Frontal cortex (tissue), 4 donors: Measurements from ENCODE around the gene CAB39. TPM values are rescaled to one million over a fixed set of nuclear protein-coding genes. Genes with fewer than 3 reads are reported as not detected.
A peak's percentile ranks its signal among the peaks of the same experiment; 100 is the strongest.
"Not testable (repeated sequence)": the region's sequence is repeated elsewhere in the genome, so short reads cannot be mapped to it uniquely, and the experiment has no call there.

Source experiments
- DNase-seq, 2 donors: peaks; one replicate each; pipeline ENCODE4 v3.0.0; 2012; ENCODE audit warnings: low spot score in 2 of 2
- FAIRE-seq: peaks from 2 replicates; lab custom pipeline; 2012; peaks lifted over from hg19 to GRCh38; lab: Jason Lieb, UNC
- total RNA-seq: library from RNA; depleted of rRNA; stranded (reverse); fragments of >200 nt; gene quantifications from one replicate; pipeline ENCODE4 v1.2.3, GENCODE V29; 2014
- donor health status: control.
- donor health status: control.
- donor health status: control.

The CAB39 gene
- total RNA-seq, 1 donor from 2014 or later: 165 TPM

DNA sequence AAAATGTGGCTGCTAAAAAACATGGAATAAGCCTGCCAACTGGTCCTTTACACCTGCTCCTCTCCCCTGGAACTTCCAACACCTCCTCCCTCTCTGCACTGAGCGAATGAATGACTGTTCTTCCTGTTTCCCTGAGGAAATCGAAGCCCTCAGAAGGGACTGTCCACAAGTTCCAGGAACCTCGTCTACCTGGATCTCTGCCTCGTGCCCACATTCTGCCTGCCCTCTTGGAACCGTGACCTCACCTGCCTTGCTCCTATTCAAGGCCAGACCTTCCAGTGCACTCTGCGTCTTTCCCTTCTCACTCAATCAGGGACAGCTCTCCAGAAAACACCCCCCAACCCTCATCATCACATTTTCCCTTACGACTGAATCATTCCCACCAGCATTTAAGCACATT is 4.4 kb upstream of the CAB39 start:
- no peak for FAIRE-seq
- no peak for DNase-seq

DNA sequence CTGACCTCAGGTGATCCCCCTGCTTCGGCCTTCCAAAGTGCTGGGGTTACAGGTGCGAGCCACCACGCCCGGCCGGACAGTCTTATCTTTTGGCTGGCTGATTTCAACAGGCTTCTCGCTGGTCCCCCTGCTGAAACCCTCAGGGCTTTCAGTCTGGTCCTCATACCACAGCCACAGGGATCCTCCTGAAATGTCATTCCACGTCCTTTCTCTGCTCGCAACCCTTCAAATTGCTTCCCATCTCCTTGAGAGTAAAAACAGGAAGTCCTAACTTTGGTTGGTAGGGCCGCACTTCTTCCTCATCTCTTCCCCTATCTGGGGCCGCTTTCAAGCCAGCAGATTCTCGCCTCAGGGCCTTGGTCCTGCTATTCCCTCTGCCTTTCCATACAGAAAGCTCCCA is 1.4 kb upstream of the CAB39 start:
- FAIRE-seq: no peak
- no peak for DNase-seq

DNA sequence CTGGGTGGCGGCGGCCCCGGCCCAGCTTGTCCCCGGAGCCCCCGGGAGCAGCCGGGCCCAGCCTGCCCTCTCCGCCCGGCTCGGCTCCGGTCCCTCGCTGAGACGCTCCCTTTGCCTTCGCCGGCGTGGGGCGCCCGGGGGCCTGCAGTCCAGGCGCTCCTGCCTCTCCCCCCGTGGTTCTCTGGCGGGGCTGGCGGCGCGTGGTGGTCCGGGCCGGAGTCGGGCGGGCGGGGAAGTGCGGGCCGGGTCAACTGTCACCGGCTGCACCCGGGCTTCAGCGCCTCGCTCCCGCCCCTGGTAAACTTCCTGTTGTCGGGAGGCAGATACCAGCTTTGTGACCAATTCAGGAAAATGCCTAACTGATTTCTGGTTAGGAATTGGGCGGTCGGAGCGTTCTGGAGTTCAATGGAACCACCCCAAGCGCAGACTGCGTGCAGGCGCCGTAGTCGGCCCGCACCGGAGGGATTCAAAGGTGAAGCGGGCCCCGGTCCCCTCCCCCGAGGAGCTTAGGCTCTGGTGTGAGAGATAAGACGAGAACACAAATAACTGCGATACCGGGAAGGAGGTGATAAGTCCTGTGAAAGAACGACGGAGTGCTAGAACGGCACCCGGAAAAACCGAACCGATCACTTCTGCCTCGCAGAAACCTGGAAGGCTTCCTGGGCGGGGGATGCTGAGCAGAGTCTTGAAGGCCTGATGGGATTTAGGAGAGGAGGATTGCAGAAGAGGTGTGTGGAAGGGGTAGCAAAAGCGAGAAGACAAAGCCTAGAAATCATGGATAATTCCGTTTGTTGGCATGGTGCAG is 891 bp downstream of the CAB39 start:
- FAIRE-seq (no peak), DNase-seq (peak; percentile 19 to 35)

DNA sequence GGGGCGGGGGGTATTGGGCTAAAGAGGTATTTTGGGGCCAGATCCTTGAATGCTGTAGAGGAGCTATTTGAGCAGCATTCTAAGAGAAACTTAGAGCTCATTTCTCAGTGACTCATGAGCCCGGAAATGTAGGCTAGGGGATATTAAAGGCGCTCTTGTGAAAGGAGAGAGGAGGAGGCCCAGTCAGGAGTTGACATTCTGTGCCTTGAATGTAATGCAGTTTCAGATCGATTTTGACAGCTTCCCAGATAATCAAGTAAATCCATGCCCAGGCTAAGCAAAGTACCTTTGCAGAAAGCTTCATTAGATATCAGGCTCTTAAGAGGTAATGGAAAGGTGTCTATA is 1.5 kb downstream of the CAB39 start:
- peak; percentile 34 to 57 for DNase-seq
- FAIRE-seq: no peak

DNA sequence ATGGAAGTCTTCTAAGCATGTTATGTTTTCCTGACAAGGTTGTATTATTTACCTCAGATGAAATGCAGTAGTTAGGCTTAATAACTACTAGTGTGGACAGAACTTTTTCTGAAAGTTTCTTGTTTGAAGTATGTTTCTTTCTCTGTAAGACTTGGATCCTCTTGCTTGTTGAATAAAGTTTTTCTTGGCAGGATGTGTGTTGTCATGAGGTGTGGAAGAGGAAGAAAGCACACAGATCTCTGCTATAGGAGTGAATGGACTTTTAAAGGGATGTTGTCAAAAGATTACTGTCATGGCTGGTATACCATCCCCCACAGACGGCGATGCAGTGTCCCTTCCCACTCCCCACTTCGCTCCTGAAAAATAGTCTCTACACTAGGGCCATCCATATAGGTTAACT is 2.6 kb downstream of the CAB39 start:
- FAIRE-seq (no peak), DNase-seq (no peak)

DNA sequence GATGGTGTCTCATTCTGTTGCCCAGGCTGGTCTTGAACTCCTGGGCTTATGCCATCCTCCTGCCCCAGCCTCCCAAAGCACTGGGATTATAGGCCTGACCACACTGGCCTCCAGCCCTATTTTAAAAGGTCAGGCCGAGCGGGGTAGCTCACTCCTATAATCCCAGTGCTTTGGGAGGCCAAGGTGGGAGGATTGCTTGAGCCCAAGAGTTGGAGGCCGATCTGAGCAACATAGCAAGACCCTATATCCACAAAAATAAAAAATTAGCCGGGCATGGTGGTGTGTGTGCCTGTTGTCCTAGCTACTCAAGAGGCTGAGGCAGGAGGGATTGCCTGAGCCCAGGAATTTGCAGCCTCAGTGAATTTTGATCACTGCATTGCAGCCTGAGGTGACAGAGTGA is 3.9 kb downstream of the CAB39 start:
- DNase-seq: no peak
- FAIRE-seq: no peak

DNA sequence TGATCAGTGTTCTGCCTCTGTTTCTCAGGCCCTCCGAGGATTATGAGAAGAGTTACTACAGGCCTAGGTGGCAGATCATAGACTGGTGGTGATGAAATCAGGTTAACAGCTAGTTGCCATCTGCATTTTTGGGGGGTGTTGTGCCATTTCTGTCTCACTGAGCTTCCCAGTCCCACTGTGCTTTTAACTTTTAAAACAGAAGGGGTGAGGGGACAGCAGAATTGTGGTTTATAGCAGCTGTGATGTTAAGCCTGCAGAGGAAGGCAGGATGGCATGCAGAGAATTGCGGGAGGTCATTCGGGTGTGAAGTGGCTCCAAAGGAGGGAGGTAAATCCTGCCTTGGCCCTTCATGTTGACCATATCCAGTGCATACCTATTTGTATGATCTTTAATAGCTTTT is 5.0 kb downstream of the CAB39 start:
- no peak for DNase-seq
- no peak for FAIRE-seq

DNA sequence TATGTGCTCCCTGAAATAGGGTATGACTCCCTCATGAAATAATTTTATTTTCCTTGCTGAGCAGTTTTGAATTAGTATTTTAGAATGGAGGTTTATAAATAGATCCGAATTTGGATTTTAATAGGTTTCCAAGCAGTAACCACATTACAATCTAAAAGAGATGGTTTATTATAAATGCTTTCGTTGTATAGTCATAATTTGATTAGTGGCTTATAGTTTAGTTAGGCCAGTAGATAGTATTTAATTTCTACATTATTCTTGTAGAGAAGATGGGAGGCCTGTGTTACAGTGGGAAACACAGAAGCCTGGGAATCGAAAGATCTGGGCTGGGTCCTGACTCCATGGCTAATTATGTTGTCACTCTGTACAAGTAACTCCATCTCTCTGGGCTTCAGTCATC is 6.7 kb downstream of the CAB39 start:
- FAIRE-seq (no peak), DNase-seq (no peak)

DNA sequence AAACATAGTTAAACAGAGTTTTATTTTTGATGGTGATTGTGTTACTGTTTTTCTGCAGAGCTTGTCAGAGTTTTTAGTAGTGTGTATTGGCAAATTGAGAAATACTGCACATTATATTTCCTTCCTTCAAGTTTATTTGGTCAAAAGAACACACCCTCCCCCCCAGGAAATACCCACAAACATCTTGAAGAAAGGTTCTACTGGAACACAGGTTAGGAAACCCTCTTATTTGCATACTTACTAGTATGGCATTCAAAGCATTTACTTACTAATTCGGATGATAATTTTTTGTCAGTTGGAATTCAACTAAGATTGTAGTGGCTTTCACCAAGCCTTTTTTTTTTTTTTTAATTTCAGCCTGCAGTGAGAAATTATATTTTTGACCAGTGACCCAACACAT is 9.1 kb downstream of the CAB39 start:
- no peak for DNase-seq
- FAIRE-seq: no peak

DNA sequence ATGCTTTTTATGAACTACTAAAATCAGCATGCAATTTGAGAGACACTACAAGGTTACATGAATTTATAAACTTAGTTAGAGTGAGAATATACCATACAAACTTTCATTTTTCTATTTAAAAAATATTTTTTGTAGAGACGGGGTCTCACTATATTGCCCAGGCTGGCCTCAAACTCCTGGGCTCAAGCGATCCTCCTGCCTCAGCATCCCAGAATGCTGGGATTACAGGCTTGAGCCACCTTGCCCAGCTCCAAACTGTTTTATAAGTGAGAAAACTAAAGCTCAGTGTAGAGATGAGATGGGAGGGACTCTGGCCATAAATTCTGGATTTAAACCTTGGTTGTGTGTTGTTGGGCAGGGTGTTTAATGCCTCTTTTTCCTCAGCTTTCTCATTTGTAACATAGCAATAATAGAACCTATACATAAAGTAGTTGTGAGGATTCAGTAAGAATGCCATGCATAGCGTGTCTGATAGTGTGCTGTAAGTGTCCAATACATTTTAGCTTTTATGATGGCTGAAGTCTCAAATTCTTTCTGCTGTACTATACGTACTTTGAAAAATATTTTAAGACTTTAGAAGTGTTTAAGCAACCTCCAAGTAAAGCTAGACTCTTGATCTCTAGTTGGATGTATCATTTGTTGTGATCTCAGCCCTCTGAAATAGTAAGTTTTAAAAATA is 9.7 kb downstream of the CAB39 start:
- no peak for FAIRE-seq
- DNase-seq: no peak

DNA sequence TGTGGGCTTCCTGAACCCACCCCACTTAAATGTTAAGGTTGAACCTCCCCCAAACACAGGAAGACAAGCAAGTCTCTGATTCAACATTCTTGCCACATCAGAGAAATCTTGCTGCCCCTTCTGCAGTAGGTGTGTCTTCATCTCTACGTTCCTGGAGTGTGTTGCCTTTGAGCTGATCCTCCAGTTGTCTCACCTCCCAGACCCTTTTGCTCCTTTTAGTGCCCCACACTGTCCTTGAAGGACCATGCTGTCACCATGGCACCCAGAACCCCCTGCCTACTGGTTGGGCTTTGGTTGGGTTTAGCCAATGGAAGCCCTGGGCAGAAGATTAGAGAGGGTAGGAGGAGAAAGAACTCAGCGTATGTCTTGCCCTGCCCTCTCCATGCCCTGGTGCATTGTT is 10.7 kb downstream of the CAB39 start:
- no peak for FAIRE-seq
- no peak for DNase-seq

DNA sequence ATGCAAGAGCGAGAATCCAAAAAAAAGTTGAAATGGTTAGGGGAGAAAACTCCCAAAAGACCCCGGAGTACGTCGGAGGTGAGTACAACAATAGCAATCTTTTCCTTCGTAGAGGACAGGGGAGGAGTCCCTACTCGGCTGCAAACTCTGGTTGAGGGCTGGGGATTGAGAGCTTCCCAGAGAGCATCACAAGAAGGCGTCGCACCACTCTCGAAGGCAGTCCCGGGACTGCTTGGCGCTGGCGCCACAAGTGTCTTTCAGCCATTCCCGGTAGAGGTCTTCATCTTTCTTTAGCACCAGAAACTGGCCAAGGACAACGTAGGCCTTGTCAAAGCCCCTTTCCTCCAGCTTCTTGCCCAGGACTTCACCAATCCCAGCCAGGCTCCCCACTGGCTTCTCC is 12.3 kb downstream of the CAB39 start:
- not testable (repeated sequence) for FAIRE-seq, DNase-seq

DNA sequence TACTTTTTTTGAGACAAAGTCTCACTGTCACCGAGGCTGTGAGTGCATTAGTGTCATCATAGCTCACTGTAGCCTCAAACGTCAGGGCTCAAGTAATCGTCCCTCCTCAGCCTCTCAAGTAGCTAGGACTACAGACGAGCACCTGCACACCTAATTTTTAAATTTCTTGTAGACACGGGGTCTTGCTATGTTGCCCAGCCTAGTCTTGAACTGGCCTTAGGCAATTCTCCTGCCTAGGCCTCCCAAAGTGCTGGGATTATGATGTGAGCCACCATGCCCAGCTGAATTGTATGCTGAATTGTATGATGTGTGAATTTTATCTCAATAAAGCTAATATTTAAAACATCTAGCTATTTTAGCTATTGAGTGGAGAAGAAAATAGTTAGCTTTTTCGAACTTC is 18.9 kb downstream of the CAB39 start:
- FAIRE-seq: no peak
- DNase-seq: no peak

DNA sequence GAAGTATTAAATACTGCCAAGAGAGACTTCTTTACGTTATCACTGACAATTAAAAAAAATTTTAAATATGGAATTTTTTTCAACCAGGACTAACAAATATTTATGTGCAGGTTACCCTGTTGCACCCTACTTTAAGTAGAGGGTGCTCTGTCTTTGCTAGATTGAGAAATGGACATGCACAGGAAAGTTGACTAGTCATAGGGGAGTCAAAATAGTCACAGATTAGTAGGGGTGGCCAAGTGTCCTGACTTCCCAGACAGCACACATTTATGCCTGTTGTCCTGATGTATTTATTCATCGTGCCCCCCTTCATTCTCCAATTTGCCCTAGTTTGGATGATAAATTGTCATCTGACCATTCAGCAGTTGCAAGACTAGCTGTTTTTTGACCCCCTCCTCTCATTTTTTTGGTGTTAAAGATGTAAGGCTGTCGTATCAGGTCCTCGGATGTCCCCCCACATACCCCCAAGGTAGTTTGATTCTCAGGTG is 20.3 kb downstream of the CAB39 start:
- no peak for DNase-seq
- FAIRE-seq: no peak

DNA sequence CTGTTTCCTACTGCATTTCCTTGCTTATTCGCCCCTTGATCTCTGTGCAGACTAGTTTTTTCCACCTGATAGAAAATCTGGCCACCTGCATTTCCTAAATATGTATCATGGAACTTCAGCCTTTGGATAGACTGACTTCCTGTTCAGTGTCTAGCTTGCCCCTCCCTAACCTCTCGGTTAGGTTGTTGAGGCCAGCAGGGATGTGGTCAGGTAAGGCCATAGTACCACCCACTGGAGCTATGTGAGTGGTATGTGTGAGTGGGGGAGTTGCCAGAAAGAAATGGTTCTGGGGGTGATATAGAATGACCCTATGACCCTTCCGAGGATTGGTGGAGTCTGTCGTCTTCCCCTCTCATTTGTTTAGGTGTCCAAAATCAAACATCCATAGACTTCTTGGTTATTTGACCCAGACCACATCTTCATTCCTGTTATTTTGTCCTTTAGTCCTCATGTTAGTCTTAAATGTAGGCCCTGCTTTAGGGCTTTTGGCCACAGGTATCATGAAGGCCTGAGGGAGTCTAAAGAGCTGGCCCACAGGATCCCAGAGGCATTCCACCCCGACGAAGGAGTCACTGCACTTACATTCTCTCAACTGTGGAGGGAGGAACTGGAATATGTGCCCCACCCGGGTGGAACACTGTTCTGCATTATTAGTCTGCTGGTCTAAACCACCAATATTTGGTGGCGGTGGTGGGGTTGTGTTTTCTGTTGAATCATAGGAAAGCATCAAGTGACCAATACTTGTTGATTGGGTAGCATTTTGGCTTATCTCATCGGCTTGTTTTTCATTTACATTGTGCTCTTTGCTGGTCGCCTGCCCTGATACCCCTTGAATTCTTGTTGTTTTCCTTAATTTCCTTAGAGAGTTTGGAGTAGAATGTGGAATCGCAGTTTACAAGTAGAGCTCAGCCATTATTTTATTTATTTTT is 21.9 kb downstream of the CAB39 start:
- no peak for DNase-seq
- no peak for FAIRE-seq

DNA sequence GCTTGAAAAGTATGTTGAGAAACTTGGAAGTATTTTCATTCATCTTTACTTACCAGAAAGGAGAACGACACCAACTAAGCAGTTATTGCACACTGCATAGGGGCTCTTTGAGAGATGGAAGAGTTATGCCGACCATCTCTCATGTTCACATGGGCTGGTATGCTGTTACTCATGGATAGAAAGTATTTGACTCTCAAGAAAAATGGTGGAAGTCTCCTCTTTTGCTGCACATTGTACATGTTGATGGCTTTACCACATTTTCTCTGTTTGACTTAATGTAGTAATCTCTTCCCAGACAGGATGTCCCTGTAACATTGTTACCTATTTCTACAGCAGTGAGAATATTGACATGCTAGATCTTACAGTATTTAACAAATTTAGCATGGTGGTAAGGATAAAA is 23.2 kb downstream of the CAB39 start:
- DNase-seq: no peak
- FAIRE-seq: no peak

DNA sequence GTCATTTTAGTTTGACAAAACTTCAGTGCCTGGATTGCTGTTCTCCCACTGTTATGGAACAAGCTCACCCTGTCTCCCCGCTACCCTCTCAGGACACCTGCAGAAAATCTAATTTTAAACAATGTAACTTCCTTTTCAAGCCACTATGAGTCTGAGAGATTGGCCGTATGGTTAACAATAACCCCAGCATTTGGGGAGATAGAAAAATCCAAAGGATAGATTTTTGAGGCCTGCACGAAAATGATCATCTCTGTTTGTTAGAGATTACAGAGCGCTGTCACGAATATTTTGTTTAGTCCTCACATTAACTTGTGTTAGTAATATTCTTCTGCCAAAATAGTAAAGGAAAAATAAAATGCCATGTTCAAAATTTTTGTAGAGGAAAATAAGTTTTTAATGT is 24.7 kb downstream of the CAB39 start:
- DNase-seq (no peak), FAIRE-seq (no peak)

DNA sequence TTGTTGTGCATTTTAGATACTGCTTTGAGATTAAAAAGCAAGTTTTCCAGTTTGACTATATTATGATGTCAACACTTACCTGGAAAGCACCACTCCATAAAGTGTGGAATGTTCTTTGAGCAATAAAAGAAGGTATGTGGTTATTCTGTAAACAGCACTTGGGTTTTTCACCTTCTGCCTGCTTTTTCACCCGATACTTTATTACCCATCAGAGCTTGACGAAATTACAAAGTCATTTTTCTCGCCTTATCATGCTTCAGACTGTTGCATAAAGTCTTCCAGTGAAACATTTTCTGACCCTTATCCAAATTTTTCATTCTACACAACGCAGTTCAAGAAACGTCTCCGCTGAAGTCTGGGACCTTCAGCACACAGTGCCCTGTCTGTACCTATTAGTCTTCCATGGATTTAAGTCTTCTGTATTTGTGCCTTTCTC is 25.2 kb downstream of the CAB39 start:
- FAIRE-seq (no peak), DNase-seq (no peak)

DNA sequence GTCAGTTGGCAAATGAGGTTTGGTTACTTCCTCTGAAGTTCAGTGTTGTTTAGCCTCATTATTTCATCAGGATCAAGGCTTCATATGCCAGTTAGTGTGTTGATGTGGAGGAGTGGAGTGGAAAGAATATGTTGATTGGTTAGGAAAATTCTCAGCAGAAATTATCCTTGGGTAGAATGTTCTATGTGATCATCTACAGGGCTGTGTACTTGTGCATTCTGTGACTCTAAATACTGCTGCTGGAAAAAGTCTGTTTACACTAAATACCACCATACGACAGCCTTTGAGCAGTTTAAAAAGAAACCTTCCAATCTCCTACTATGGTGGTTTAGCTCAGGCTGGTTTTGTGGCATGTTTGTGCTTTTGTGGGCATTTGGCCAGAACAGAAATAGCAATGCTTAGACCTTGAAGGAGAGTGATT is 25.8 kb downstream of the CAB39 start:
- no peak for FAIRE-seq
- DNase-seq: no peak

DNA sequence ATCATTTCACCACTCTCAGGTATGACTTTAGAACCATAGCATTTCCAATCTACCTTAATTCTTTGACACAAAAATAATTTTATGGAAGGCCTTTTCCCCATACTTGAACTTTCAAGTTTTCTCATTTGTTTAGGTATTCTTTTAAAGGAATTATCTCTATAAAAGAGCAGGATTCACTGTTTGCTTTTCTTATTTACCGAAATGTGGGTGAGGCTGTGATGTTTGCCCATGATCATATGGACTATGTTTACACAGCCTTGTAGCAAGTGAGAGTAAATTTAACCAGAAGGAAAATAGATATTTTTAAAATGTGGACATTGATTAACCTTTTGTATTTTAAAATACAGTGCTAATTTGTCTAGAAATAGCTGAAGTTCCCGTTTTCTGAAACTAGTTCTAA is 26.3 kb downstream of the CAB39 start:
- no peak for FAIRE-seq
- DNase-seq: no peak

DNA sequence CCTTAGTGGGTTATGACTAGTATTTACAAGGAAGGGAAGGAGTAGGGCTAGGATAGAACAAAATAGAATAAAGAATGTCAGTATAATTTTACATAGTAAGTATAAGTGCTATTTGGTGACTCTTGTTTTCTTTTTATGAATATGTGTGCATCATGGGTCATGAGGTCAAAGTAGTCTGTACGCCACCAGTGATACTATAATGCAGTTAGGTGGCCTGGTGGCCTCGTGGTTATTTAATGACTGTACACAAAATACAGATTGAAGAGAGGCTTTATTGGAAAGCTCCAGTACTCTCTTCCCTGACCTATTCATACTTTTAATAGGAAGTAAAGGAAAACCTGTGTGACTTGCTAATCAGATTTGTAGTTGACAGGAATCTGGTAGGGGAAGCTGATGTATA is 27.3 kb downstream of the CAB39 start:
- no peak for DNase-seq
- FAIRE-seq: no peak
